ENCODE measurements around the gene CRNKL1.

- TF ChIP-seq CTCF (conservative IDR thresholded peaks at IDR 0.05 in 1 of 2, IDR thresholded peaks at IDR 0.05 in 1 of 2; ENCODE audit: extremely low read depth in 1 of 2, insufficient read depth in 1 of 2, low read depth in 1 of 2, low read length in 2 of 2): no peak
- no peak for TF ChIP-seq EZH2 (IDR thresholded peaks at IDR 0.05; ENCODE audit: borderline replicate concordance, low read length)
Observed at GRCh38 chr20:19993958-19994669, 58.2 kb downstream of the CRNKL1 start.
